GM21447 (cell line): Measurements from ENCODE around the gene ARHGAP20.
"Not testable (repeated sequence)": the region's sequence is repeated elsewhere in the genome, so short reads cannot be mapped to it uniquely, and the experiment has no call there.

Experiments
- ATAC-seq: cut with Tn5 transposase; IDR thresholded peaks from one replicate; pipeline ENCODE4 v1.9.1; 2021; ENCODE audit not compliant: unreplicated experiment

The ARHGAP20 gene

GRCh38 chr11:110619366-110619765 is 92.9 kb downstream of the ARHGAP20 start:
- not testable (repeated sequence) for ATAC-seq

GRCh38 chr11:110614031-110614430 is 98.2 kb downstream of the ARHGAP20 start:
- no peak for ATAC-seq

GRCh38 chr11:110613197-110613918 is 98.9 kb downstream of the ARHGAP20 start:
- no peak for ATAC-seq

DNA sequence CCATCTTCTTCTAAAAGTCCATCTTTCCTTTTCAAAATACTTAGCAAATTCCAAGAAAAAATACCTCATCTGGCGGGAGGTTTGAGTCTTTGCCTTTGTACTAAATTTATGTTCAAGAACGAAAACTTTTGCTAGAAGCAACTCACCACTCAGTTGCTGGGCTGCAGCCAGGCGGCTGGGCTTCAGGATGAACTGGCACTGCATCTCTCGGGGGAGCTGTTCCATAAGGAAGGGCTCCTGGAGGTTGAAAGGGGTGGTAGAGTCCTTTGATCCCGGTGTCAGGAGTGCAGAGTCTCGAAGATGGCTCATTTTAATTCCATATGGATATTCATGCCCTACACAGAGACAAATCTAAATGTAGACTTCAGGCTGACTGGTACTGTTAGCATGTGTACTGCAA is 105.8 kb downstream of the ARHGAP20 start:
- no peak for ATAC-seq

- no peak for ATAC-seq
These were observed 110.3 kb downstream of the ARHGAP20 start for GRCh38 chr11:110601936-110602335.

DNA sequence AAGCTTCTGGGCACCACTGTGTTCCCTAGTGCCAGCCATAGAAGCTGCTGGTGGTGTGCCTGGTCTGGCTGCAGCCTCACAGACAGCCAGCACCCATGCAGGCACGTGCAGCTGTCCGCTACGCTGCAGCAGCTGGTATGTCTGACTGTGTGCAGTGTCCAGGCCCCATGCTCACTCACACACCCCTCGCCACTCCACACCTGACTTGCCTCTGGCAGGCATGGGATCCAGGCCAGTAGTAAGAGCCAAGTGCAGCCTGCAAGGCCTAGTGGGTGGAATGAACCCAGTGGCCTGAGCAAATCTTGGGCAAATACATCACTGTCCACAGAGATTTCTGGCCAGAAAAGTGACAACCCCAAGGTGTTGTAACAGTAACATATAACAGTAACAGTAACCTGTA is 111.9 kb downstream of the ARHGAP20 start:
- no peak for ATAC-seq

- no peak for ATAC-seq
These were observed 113.0 kb downstream of the ARHGAP20 start for GRCh38 chr11:110599207-110599606.

DNA sequence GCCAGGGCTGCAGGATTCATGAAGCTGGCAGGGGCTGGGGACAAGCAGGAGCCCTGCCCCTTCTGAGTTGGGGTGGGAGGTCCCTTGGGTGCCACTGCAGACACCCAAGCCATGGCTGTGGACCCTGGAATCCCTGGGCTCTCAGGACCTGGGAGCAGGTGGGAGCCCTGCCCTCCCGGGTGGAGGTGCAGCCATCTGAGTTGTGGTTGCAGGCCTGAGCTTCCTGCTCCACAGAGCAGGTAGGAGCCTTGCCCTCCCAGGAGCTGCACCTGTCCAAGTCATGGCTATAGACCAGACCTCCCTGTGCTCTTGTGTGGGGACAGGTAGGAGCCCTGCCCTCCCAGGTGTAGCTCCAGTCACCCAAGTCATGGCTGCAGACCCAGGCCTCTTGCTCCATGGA is 113.5 kb downstream of the ARHGAP20 start:
- ATAC-seq, result no peak

DNA sequence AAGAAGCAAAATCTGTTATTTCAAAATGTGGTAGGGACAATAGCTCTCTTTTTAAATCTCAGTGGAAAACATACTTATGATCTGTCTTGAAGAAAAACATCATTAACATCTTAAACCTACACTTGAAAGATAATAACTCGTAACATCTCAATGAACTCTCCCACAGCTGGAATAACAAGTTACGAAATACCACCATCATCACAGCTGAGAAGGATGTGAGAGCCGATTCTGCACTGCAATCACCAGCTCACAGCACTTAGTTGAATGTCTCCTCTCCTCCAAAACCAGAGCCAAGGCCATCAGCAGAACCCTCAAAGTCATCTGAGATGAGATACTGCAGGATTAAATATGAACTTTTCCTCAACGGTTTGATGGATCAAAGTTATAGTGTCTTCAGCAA is 124.3 kb downstream of the ARHGAP20 start:
- ATAC-seq, result no peak

- ATAC-seq, result no peak
These were observed 125.1 kb downstream of the ARHGAP20 start for GRCh38 chr11:110587129-110587528.

DNA sequence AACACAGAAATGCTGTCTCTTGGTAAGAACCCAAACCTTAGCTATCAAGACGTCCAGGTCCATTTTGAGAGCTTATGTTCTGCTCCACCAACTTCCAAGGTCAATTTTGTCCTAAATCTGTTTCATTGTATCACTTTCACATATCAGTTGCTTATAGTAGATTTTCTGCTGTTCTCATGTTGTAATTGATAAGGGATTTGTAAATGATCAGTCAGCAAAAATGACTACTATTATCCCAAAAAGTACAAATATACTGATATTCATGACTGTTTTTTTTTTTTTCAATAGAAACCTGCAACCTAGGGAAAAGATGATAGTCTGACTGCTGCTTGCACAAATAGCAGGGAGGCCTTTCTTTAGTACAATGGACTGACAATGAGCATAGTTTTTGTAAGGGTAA is 128.1 kb downstream of the ARHGAP20 start:
- no peak for ATAC-seq

GRCh38 chr11:110582728-110583432 is 129.4 kb downstream of the ARHGAP20 start:
- ATAC-seq, result no peak

DNA sequence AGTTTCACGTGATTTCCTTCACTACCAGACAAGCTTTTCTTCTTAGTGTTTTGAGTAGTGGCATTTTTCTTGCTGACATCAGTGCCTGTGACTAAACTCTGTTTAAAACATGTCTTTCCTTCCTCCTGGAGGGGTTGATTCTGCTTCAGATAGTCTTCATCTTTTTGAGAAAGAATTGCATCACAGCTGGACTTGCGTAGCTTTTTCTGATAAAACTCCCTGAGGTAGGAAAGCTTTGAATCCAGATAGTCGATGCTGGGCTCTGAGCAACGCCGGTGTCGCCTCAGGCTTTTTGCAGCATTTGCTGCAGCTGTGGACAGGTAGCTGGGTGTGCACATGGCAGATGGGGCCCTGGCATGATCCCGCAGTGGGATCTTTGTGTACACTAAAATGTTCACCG is 131.7 kb downstream of the ARHGAP20 start:
- no peak for ATAC-seq

GRCh38 chr11:110573411-110573810 is 138.8 kb downstream of the ARHGAP20 start:
- no peak for ATAC-seq

DNA sequence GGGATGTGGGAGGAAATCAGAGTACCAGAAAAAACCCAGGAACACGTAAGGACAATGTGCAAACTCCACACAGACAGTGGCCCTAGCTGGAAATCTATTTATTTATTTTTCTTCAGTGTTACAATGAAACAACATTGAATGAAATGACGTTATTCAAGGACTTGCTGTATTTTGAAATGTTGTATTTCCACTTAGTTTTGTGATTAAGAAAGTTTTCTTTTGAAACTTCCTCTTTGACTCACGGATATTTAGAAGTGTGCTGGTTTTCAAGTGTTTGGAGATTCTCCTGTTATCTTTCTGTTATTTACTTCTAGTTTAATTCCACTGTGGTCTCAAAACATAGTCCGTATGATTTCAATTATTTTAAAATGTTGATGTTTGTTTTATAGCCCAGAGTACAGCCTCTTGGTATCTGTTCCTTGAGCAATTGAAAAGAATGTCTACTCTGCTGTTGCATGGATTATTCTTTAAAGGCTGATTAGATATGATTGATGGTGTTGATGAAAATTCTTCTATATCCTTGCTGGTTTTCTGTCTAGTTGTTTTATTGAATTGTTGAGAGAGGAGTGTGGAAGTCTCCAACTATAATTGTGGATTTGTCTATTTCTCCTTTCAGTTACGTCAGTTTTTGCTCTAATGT is 141.0 kb downstream of the ARHGAP20 start:
- ATAC-seq, result no peak

- no peak for ATAC-seq
These were observed 145.7 kb downstream of the ARHGAP20 start for GRCh38 chr11:110566577-110566976.

DNA sequence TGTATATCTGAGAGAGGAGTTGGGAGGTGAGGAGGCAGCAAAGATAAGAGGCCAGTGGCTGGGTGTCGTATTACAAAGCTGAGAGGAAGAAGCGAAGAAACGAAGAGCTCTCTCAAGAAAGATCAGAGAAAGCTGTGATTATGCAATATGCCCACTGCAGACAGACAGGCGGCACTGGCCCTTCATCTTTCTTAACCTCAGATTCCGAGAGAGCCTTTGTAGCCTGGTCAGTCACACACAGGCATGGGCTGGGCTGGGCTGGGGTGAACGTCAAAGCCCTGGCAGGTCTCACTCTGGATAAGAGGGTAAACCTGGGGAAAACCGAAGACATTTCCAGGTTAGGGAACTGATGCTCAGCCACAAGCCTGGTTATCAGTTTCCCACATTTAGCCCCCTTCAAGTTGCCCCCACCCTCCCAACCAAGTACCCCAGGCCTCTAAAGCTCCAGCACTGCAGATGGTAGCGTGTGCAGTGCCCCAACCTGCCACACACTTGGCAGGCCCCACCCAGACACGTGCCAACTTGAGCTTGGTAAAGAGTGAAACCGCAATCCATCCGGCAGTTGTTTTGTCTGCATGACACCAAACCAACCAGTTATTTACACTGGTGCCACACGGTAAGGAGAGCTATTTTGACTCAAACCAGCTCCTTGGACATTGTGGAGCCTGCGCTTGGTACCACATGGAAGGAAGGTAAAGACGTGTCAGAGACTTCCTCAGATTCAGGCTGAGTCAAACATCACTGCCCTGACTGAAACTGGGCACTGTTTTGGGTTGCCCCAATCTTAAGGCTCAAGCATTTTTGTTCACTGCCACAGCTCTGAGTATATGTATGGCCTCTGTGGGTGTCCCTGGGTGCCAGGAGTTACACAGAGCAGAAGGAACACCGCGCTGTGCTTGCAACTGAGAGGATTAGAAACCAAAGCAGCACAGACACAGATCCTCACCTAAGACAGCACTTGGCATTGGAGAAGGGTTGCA is 146.6 kb downstream of the ARHGAP20 start:
- no peak for ATAC-seq

GRCh38 chr11:110564676-110565356 is 147.4 kb downstream of the ARHGAP20 start:
- ATAC-seq, result no peak

DNA sequence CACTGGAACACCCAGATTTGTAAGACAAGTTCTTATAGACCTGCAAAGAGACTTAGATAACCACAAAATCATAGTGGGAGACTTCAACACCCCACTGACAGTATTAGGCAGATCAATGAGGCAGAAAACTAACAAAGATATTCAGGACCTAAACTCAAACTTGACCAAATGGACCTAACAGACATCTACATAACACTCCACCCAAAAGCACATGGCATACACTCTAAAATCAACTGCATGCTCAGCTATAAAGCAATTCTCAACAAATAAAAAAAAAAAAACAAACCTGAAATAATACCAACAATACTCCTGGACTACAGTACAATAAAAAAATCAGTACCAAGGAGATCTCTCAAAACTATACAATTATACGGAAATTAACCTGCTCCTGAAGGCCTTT is 167.5 kb downstream of the ARHGAP20 start:
- ATAC-seq, result no peak

DNA sequence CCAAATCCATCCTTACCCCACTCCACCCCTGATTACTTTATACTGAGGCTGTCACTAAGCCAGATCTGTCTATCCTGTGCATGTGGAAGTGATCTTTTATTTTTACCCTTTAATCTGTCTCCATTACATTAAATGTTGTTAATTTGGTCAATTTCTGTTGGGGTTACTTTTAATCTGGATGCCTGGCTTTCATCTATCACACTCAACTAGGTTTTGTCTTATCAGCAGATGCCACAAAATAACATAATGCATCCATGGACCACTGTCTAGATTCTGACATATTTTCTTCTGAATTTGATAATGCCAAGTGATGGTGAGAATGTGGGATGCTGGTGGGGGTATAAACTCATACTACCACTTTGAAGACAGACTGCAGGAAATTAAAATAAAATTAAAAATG is 174.1 kb downstream of the ARHGAP20 start:
- no peak for ATAC-seq
